Uterus (tissue), 2 donors: Measurements from ENCODE around the gene CARMIL3.

Source experiments
- POLR2A ChIP-seq, 2 donors: fragments of 450-650 bp; IDR thresholded peaks; one replicate each; pipeline ENCODE4 v1.6.1; 2016; ENCODE audit warnings: antibody characterized with exemption in 2 of 2, mild to moderate bottlenecking in 1 of 2, moderate library complexity in 1 of 2
- TF ChIP-seq, protein P1 (sequence below), 4 experiments: fragments of 200-600 bp in 2 of 4; fragments of 450-650 bp in 2 of 4; sonication (generic) in 2 of 4; IDR thresholded peaks; one replicate each; pipeline ENCODE4 v1.5.1; 2016 to 2019; ENCODE audit warnings: antibody characterized with exemption in 4 of 4, mild to moderate bottlenecking in 2 of 4, moderate library complexity in 1 of 4

DNA sequence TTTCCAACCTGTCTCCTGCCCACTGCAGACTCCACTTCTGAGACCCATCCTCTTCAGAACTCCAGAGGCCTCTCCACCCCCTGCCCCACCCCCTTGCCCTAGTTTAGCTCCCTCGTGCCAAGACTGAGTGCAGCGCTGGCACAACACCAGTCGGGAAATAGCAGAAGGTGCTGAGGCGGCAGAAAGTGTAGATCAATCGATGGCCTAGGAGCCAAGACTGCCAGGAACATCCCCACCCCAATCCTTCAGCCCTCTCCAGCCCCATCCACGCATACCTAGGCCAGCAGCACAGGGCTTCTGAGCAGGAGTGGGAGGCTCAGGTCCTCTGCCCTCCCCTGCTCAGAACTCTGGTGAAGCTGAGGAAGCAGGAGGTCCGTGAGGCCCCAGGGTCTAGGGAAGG lies 20.6 kb downstream of the CARMIL3 start:
- TF ChIP-seq POLR2A (IDR thresholded peaks at IDR 0.05): no peak
- TF ChIP-seq, protein P1, sequence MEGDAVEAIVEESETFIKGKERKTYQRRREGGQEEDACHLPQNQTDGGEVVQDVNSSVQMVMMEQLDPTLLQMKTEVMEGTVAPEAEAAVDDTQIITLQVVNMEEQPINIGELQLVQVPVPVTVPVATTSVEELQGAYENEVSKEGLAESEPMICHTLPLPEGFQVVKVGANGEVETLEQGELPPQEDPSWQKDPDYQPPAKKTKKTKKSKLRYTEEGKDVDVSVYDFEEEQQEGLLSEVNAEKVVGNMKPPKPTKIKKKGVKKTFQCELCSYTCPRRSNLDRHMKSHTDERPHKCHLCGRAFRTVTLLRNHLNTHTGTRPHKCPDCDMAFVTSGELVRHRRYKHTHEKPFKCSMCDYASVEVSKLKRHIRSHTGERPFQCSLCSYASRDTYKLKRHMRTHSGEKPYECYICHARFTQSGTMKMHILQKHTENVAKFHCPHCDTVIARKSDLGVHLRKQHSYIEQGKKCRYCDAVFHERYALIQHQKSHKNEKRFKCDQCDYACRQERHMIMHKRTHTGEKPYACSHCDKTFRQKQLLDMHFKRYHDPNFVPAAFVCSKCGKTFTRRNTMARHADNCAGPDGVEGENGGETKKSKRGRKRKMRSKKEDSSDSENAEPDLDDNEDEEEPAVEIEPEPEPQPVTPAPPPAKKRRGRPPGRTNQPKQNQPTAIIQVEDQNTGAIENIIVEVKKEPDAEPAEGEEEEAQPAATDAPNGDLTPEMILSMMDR (IDR thresholded peaks at IDR 0.05): no peak
